MM.1S (cell line): ENCODE measurements around the gene ANO2.

Source experiments
- CTCF ChIP-seq: fragments of 300-600 bp; sonication (generic); IDR thresholded peaks from 2 replicates; pipeline ENCODE4 v1.5.1; 2016; ENCODE audit warnings: antibody characterized with exemption, low read length, mixed read lengths
- EZH2phosphoT487 ChIP-seq: fragments of 300-600 bp; sonication (generic); IDR thresholded peaks from 2 replicates; pipeline ENCODE4 v1.6.1; 2018; ENCODE audit warnings: antibody characterized with exemption, low read length

DNA sequence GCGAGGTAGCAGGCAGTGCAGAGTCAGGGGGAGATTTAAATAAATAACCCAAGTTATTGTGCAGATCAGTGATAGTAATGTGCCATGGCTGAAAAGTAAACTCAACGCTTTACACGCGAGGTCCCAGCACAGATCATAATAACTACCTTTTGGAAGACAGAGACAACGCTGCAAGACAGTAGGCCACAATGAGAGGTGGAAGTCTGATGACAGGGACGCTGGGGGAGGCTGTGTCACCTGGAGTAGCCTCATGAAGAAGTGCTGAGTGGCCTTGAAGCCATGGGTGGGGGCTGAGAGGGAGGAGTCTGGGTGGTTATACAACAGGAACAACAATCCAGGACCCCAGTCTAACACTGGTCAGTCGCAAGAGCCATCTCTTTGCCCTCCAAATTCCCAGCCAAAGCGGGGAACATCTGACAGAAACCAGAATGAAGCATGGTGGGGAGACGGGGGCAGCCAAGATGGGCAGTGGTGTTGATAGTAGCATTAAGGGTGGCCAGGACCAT lies 28.2 kb downstream of the ANO2 start:
- TF ChIP-seq CTCF: no peak
- TF ChIP-seq EZH2phosphoT487: no peak
